HG03439 (cell line): ENCODE results near the gene NES.
A peak's percentile ranks its signal among the peaks of the same experiment; 100 is the strongest.

Source experiments
- ATAC-seq: cut with Tn5 transposase; IDR thresholded peaks from one replicate; pipeline ENCODE4 v1.9.1; 2021; ENCODE audit warnings: mild to moderate bottlenecking, moderate library complexity; ENCODE audit not compliant: unreplicated experiment

NES gene

DNA sequence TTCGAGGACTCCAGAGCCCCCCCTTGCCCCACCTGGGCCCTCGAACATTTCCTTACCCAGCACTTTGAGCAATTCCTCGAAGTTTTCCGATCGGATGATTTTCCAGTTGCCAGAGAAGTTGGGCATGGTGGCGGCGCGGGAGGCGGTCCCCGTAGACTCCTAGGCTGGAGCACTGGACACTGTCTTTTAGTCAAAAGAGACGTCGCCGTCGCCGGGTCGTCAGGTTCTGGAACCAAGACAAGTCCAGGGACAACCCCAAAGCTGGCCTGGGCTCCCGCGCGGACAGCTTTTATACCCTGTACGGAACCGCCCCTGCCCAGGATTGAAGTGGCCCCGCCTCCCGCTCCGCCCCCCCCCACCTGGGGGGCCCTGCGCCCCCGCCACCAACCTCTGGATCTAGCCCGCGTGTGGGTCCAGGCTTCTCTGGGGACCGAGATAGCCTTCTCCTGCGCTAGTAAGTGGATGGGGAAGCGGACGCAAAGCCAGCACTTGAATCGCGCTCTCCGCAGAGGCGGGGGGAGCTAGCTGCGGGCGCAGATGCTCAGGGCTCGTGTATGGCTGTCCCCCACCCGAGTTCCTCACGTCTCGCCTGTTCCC is 28.2 kb upstream of the NES start, which contains the start of gene CRABP2:
Gene CRABP2 (minus strand): TSS at position 263 of the 597 bp plus-strand sequence. CDS start 137 bp downstream, at position 126.
- no peak for ATAC-seq

DNA sequence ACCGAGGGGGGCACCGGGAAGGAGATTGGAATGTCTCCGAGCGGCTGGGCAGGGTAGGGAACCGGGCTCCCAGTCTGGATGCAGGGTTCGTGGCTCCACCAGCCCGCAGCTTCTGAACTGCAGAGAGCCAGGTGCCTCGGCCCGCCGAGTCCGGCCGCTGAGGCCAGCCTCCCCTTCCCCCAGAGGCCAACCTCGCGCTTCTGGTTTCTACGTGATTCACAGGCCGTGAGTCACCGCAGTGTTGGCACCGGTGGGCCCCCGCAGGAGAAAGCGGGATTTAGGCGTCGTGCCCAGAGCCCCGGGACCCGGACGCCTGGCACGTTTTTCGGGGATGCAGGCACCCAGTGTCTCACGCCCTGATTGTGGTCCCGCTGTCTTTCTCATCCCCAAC is 27.7 kb upstream of the NES start:
- ATAC-seq, result no peak

DNA sequence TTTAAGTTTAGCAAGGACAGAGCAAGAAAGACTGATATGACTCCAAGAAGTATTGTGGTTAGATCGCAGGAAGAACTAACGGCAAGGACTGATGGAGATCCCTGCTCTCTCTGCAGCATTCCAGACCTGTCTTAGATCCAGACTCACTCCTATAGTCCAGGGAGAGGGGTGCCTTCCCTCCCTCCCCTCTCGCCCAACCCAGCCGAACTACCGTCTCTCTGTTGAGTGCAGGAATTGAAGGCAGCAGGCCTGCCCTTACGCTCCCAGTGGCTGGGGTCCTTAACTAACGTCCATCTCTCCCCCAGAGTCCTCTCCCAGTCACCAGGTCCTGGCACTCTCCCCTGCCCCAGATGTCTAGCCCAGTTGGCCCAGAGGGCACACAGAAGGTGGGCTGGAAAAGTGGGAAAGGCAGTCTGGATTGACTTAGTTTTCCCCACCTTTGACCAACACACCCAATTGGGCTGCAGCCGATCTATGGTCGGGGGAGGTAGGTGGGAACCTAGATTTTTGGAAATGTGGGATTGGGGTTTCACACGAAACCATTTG is 27.0 kb upstream of the NES start:
- ATAC-seq, result no peak

DNA sequence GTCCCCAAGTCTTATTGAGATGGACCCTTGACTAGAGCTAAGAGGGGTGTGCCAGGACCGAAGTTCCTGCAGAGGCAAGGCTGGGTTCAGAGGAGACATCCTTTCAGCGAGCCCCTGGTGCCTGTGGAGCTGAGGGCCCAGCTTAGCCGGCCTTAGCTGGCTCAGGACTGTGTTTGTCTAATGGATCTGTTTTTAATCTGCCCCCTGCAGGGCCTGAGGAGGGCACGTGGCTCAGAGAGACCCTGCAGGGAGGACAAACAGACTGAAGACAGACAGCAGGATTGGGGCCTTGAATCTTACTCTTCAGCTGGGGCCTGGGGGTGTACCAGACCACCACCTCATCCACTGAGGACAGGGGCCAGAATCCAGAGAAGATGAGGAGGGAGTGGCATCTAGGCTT is 26.5 kb upstream of the NES start:
- ATAC-seq, result no peak

DNA sequence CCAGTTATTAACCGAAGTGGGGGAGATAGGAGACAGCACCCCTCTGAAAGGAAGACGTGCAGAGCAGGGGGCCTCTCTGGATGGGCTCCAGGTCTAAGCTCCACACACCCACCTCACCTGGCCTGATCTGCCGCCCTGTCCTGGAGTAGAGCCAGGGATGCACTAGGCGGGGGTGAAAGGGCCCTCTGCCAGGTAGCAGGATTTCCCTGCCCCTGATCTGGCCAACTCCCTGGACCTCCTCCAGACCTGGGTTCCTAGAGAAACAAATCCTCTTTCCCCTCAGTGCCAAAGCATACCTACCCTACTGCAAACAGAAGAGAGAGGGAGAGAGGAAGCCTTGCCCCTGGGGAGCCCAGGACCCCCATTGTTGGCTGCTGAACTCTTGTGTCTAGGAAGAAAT is 26.1 kb upstream of the NES start:
- no peak for ATAC-seq

DNA sequence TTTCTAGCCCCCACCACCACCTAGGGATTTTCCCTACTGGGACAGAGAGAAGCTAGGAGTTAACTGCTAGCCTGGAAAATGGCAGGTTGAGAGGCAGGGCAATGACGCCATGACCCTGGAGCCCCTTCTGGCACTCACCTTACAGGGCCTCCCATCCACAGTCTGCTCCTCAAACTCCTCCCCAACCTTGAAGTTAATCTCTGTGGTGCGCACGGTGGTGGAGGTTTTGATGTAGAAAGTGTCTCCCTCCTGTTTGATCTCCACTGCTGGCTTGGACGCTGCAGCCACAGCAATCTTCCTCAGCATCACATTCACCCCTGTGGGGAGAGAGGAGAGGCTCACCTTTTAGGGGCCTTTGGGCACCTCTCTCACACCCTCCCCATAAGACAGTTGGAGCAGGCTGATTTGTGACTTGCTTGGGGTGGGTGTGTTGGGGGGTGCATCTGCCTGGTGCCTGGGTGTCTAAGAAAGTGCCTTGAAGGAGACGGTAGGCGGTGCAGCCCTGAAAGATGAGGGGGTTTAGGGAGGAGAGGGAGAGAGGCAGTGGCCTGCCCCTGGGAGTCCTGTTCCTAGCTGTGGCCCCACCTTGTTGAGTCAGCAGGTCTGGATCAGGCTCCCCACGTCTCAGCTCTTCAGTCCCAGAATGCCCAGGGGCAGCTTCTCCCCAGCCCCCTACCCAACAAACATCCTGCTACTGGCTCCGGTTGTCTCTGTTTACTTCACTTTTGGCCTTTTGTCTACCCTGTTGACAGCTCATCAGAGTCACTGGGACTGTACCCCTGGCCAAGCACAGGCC is 23.7 kb upstream of the NES start:
- no peak for ATAC-seq

DNA sequence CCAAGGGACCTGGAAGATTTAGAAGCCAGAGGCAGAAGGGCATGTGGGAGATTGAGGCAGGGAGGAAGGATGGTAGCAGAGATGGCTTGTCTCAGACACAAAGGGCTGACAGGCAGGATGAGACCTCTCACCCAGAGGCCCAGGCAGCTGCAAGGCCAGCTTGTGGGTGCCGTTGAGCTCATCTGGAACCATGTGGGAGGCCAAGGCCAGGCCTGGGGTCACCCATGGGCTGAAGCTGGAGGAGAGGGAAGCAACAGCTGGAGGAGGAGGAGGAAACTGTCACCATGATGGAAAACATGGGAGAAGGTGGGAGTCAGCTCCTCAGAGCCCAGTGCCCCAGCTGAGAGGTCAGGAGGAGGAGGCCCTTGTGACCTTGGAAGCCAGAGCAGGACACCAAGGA is 21.8 kb upstream of the NES start:
- ATAC-seq, result no peak

DNA sequence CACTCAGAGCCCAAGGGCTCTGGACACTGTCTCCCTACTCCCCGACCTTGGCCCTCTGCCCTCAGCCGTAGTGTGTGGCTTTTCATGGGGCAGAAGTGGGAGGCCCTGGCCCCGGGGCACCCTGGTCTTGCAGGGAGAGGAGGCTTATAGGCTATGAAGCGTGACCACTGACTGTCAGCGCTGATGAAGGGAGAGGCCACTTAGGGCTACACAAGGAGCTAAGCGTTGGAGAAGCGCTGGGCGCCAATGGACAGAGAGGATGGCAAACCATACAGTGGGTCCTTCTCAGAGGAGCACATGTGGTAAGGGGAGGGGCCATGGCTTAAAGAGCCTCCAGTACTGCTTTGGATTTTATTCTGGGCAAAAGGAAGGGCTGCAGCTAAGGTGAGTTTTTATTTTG is 20.3 kb upstream of the NES start:
- ATAC-seq, result no peak

DNA sequence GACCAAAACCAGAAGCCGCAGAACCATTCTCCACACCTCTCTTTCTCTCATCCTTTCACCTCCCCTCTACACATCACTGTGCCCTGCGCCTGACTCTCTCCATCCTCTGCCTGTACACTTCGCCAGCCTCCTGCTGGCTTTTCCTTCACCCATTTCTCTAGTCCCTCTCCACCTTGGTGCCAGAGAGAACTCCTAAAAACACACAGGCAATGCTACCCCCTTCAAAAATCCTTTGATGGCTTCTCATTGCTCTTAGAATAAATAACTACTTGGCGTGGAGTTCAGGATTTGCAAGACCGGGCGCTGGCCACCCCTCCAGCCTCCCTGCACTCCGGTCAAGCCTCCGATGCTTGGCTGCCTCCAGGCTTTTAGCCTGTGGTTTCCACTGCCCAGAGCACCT is 19.5 kb upstream of the NES start:
- no peak for ATAC-seq

DNA sequence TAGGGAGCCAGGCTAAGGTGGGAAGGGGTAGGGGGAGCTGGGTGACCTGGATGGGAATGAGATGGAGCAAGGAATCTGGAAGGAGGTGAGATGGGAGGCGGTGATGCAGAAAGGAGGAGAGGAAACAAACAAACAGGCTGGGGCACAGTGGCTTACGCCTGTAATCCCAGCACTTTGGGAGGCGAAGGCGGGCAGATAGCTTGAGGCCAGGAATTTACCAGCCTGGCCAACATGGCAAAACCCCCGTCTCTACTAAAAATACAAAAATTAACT is 17.4 kb upstream of the NES start:
- ATAC-seq, result no peak

DNA sequence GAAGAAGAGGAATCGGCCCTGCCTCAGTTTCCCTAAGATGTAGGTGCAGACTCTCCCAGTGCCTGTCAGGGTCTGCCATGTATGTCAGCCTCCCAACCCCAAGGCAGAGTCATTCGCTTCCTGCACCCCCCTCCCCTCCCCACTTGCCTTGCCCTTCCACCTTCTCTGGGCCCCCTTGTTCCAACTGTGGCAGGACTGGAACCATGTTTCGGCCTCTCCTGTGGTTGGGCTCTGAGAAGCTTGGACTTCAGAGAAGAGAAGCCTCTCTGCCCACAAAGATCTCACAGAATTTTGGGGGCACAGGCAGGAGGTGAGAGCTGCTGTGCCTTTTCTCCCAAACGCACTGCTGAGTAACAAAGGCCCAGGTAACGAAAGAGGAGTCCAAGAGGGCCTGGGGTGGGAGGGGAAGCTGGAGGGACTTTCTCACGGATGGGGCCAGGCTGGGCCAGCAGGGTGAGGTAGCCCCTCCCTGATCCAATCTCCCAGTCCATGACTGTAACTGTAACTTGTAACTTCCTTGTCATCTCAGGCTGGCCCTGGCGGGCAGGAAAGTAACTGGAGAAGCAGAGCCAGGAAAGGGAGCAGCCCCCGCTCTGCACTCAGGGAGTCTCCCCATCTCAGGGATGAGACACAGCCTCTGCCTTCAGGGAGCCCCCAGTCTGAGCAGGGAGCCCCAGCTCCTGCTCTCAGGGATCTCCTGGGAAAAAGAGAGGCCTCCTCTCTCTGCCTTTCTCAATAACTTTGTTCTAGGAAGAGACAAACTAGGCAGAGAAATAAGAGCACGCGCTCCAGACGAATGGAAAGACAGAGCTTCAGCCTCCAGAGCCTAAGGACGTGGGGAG is 16.9 kb upstream of the NES start:
- no peak for ATAC-seq

DNA sequence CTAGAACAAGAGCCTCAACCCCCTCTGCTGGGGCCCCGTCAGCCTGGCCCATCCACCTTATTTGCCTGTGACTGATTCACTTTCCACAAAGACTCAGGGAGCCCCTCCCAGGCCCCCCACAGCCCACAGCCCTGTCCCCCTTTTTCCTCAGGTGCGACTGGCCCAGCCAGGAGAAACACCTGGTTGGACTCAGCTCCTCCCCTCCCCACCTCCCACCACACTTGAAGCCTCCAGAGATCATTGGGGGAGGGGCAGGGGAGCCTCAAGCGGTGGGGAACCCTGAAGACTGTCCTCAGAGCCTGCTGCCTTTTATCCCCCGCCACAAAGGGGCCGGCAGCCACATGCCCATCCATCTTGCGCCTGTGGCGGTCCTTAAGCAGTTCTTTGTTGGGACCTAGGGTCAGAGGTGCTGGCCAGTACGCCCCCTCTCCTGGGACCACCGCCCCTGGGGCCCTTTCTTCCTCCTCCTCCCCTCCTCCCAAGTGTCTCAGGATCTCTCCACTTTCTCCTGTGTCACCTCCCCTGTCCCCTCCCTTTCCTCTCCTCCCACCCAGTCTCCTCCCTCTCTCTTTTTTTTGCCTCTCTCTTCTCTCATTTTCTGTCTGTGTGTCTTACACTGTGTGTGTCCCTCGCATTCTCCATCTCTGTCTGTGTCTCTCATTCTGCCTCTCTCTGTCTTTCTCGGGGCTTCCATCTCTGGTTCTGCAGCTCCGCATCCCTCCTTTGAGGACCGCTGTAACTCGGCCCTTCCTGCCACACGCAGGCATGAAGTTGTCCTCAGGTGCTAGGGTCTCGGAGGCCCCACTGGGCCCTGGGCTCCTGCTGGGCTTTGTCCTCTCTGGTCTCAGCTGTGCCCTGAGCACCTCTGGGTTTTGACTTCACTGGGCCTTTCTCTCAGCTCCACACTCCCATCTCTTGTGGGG is 16.0 kb upstream of the NES start:
- ATAC-seq, result no peak

DNA sequence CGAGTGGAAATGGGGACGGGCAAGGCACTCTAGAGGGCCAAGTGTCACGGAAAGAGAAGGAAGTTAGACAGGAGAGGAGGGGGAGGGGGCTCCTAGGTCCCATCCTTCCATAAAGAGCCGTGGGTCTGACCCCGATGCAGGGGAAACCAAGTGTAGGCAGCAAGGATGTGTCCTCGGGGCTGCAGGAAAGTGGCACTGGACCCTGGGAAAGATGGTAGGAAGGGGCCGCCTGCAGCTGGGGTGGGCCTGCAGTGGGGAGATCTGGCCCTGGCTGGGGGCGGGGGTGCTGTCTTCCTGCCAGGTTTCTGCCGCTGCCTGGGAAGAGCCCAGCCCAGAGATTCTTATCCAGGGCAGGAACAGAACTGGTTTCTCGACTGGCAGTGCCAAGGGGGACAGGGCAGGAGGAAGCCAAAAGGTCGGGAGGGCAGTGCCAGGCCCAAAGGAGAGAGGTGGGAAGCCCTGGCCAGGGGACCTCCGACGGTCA is 15.3 kb upstream of the NES start:
- ATAC-seq, result no peak

DNA sequence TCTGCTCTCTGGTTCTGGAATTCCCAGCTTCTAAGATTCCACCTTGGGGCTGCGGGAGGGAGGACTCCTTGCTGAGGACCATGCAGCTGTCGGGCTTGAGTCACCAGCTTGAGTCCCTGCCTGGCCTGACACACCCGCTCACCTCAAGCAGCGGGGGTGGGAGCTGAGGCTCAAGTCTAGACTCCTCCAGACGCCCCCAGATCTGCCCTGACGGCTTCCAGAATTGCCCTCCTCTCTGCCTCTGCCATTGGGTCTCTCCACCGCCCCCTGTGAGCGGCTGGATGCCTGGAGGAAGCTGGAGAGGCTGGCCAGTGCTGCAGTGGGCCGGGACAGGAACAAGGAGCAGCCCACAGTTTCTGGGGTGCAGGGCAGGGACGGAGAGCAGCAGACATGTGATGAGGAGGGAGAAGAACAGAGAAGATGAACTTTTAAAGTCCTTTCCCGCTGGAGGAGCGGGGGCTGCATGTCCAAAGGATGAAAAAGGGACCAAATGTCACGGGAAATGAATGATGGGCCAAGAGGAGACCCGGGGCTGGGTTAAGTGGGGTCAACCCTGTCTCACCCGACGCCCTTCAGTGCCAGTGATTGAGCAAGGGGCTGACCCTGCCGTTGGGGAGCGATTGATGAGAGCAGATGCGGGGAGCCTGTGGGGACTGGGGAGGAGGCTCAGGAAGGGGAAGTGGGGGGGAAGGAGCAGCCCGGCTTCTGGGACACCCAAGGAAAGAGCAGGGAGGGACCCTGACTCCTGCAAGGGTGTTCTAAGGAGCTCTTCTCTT is 14.6 kb upstream of the NES start:
- ATAC-seq, result no peak

DNA sequence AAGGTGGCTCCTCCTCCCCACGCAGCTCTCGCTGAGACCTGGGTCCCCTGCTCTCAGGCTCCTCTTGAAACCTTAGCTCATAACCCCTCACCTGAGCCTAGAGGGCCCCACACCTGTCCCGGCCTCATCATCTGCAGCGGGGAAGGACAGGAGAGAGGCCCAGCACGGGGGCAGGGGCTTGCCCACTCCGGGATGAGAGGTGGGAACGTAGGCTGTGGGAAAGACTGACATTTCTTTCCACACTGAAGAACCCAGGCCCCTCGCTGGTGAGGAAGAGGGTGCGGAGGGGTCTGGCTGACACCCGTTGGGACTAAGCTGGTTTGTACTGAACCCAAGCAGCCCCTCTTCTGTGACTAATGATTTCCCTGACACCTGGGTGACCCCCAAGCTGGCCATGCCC is 14.0 kb upstream of the NES start:
- ATAC-seq, result no peak

DNA sequence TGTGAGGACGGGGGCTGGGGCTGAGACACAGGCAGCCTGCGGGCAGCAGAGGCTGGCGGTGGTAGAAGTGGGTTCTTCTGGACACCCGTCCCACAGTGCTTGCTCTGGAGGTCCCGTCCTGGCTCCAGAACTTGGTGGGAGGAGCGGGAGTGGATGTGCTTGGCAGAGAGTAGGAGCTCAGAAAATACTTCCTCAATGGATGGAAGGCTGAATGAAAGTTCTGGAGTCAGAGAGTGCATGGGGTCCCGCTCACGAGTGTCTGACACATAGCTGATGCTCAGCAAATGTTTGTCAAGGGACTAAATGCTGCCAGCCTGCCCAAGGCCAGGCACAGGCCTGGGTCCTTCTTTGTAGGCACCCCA is 13.4 kb upstream of the NES start:
- ATAC-seq, result no peak

DNA sequence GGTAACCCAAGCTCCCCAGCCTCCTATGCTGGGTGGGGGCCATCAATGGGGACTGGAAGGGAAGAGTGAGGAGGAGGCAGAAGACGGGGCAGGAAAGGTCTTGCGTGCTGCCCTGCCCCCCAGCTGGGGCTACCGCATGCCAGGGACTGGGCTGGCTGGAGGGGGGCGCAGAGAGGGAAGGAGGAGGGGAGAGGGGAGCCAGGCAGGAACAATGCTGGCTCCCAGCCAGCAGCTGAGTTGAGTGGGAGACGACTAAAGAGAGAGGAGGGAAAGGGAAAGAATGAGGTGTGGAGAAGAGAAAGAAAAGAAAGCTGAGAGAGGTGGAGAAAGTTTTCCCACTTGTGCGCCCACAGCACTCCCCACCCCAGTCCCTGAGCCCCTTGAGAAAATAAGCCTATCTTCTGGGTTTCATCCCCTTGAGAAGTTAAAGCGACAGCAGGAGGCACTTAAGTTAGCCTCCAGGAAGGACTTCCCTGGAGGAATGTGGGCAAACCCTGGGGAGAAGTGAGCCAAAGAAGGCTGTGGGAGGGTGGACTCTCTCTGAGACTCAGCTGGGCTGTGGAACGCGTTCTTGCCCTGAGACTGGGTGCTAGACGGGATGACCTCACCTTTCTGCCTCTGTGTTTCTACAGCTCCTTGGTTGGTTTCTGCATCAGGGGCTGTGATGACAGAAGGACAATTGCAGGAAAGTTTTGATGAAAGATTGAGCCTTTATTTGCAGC is 12.9 kb upstream of the NES start:
- no peak for ATAC-seq

DNA sequence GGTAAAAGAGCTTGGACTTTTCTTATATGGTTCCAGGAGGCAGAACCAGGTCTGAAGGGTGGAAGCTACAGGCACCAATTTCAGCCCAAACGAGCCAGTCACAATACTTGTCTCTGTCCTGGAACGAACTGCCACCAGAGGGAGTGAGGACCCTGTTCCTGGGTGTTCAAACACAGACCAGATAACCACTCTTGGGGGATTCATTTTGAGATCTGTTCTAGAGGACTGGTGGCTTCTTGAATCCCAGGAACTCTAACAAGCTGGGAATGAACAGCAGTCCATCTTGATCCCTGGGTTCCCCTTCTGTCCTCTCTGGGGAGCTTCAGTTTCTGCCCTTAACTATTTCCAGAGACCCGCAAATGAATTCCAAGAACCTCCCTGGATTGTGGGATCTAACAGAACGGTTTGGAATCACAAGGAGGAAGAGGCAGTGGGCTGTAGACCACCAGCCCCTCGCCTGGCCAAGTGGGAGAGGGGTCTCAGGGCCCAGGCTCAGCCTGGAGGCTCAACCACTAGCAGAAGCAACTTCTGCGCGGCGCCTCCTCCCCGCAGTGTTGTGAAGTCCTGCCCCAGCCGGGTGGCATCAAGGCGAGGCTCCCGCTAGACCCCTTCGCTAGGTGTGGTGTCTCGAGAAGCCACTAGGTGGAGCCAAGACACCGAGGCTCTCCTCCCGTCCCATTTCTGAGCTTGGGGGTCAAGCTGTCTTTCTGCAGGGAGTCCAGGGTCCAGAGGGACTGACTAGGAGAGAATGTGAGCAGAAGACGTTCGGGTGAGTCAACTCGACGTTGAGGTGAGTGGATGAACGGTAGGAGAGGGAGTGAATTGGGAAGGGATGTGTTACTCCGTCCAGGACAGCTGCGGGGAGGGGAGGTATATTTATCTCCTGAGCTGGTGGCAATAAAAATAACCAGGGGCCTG is 12.1 kb upstream of the NES start:
- ATAC-seq, result peak; percentile 74
